Measurements from ENCODE around the gene SLC16A8.
"Not testable (repeated sequence)": the region's sequence is repeated elsewhere in the genome, so short reads cannot be mapped to it uniquely, and the experiment has no call there.

DNA sequence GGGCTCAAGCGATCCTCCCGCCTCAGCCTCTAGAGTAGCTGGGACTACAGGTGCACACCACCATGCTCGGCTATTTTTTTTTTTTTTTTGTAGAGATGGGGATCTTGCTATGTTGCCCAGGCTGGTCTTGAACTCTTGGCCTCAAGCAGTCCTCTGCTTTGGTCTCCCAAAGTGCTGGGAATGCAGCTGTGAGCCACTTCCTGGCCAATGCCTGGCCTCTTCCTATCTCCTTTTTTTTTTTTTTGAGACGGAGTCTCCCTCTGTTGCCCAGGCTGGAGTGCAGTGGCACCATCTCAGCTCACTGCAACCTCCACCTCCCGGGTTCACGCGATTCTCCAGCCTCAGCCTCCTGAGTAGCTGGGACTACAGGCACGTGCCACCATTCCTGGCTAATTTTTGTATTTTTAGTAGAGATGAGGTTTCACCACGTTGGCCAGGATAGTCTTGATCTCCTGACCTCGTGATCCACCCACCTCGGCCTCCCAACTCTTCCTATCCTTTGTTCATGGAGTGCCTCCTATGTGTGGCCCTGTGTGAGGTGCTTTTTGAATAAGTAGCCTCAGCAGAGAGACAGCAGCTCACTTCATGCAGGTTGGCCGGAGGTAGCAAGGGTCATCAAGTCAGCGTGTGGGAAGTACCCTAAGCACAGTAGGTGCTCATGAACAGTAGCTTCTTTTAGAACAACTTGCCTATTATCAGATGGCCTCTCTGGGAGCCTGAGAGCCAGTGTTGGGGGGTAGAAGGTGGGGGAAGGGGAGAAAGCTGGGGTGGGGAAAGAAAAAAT lies 46.4 kb downstream of the SLC16A8 start:
- not testable (repeated sequence) for TF ChIP-seq SPI1 (IDR thresholded peaks at IDR 0.05; ENCODE audit: borderline replicate concordance, low read depth); GABPA (IDR thresholded peaks at IDR 0.05; ENCODE audit: low read depth)
